ENCODE results near the gene CABP1. TPM values are rescaled to one million over a fixed set of nuclear protein-coding genes. Genes with fewer than 3 reads are reported as not detected.

Gene CABP1
- total and polyA plus RNA-seq, 2 experiments from 2014 or later = 5.1 to 5.2 TPM

DNA sequence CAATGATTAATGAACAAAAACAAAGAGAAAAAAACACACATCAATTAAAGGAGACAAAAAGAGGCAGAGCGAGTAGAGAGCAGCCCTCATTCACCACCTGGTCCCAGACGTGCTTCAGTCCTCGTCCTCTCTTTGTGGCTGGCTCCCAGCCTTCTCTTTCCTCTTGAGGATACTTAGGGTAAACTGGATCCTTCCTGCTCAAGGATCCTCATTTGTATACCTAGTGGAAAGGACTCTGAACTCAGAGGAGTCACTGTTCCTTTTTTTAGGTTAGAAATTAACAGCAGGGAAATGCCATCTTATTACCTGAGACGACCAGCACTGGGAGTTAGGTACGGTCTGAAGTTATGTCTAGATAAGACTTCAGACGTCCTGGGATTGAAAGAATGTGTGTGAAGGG lies 56.2 kb downstream of the CABP1 start:
- no peak overlapping the region for H3K27ac Mint-ChIP-seq
- ATAC-seq (no peak), DNase-seq (ENCODE audit: low spot score) (no peak)
- Histone ChIP-seq H3K9me2 (ENCODE audit: insufficient read depth) (no peaks in the 10 kb centered on the region), H3K27me3 (ENCODE audit: insufficient read depth) (no peaks in the 10 kb centered on the region), H3K4me2 (no peak overlapping the region), H4K20me1 (replicated peaks; ENCODE audit: insufficient read depth) (peaks cover 38% of the 10 kb centered on the region), H2AFZ (no peak overlapping the region), H3K79me2 (replicated peaks; ENCODE audit: insufficient read depth) (peaks cover 61% of the 10 kb centered on the region), H3K27ac (ENCODE audit: low read depth) (no peak overlapping the region), H3K4me1 (ENCODE audit: insufficient read depth) (peaks cover 29% of the 10 kb centered on the region), H3K4me3 (no peak overlapping the region), H3F3A (replicated peaks; ENCODE audit: low read depth) (peaks cover 15% of the 10 kb centered on the region; the same call in 1 of the 2 replicates), H3K36me3 (ENCODE audit: insufficient read depth) (peaks cover 52% of the 10 kb centered on the region)
- no peak for TF ChIP-seq JUNB (IDR thresholded peaks at IDR 0.05; ENCODE audit: unreplicated experiment)
- no peak for TF ChIP-seq STAT1 (IDR thresholded peaks at IDR 0.05; ENCODE audit: unreplicated experiment)
- no peak for TF ChIP-seq EZH2 (IDR thresholded peaks at IDR 0.05; ENCODE audit: low read depth, unreplicated experiment)
- TF ChIP-seq, protein P1, sequence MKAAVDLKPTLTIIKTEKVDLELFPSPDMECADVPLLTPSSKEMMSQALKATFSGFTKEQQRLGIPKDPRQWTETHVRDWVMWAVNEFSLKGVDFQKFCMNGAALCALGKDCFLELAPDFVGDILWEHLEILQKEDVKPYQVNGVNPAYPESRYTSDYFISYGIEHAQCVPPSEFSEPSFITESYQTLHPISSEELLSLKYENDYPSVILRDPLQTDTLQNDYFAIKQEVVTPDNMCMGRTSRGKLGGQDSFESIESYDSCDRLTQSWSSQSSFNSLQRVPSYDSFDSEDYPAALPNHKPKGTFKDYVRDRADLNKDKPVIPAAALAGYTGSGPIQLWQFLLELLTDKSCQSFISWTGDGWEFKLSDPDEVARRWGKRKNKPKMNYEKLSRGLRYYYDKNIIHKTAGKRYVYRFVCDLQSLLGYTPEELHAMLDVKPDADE (IDR thresholded peaks at IDR 0.05) = no peak
- TF ChIP-seq CREB1 (CRISPR knock-in tag; IDR thresholded peaks at IDR 0.05; ENCODE audit: low read depth) = no peak
- TF ChIP-seq, protein P2, sequence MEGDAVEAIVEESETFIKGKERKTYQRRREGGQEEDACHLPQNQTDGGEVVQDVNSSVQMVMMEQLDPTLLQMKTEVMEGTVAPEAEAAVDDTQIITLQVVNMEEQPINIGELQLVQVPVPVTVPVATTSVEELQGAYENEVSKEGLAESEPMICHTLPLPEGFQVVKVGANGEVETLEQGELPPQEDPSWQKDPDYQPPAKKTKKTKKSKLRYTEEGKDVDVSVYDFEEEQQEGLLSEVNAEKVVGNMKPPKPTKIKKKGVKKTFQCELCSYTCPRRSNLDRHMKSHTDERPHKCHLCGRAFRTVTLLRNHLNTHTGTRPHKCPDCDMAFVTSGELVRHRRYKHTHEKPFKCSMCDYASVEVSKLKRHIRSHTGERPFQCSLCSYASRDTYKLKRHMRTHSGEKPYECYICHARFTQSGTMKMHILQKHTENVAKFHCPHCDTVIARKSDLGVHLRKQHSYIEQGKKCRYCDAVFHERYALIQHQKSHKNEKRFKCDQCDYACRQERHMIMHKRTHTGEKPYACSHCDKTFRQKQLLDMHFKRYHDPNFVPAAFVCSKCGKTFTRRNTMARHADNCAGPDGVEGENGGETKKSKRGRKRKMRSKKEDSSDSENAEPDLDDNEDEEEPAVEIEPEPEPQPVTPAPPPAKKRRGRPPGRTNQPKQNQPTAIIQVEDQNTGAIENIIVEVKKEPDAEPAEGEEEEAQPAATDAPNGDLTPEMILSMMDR (conservative IDR thresholded peaks at IDR 0.05; ENCODE audit: low read depth in 2 of 2) = no peak
- no peak for TF ChIP-seq POLR2AphosphoS5 (IDR thresholded peaks at IDR 0.05; ENCODE audit: low read depth)
- TF ChIP-seq, protein P3, sequence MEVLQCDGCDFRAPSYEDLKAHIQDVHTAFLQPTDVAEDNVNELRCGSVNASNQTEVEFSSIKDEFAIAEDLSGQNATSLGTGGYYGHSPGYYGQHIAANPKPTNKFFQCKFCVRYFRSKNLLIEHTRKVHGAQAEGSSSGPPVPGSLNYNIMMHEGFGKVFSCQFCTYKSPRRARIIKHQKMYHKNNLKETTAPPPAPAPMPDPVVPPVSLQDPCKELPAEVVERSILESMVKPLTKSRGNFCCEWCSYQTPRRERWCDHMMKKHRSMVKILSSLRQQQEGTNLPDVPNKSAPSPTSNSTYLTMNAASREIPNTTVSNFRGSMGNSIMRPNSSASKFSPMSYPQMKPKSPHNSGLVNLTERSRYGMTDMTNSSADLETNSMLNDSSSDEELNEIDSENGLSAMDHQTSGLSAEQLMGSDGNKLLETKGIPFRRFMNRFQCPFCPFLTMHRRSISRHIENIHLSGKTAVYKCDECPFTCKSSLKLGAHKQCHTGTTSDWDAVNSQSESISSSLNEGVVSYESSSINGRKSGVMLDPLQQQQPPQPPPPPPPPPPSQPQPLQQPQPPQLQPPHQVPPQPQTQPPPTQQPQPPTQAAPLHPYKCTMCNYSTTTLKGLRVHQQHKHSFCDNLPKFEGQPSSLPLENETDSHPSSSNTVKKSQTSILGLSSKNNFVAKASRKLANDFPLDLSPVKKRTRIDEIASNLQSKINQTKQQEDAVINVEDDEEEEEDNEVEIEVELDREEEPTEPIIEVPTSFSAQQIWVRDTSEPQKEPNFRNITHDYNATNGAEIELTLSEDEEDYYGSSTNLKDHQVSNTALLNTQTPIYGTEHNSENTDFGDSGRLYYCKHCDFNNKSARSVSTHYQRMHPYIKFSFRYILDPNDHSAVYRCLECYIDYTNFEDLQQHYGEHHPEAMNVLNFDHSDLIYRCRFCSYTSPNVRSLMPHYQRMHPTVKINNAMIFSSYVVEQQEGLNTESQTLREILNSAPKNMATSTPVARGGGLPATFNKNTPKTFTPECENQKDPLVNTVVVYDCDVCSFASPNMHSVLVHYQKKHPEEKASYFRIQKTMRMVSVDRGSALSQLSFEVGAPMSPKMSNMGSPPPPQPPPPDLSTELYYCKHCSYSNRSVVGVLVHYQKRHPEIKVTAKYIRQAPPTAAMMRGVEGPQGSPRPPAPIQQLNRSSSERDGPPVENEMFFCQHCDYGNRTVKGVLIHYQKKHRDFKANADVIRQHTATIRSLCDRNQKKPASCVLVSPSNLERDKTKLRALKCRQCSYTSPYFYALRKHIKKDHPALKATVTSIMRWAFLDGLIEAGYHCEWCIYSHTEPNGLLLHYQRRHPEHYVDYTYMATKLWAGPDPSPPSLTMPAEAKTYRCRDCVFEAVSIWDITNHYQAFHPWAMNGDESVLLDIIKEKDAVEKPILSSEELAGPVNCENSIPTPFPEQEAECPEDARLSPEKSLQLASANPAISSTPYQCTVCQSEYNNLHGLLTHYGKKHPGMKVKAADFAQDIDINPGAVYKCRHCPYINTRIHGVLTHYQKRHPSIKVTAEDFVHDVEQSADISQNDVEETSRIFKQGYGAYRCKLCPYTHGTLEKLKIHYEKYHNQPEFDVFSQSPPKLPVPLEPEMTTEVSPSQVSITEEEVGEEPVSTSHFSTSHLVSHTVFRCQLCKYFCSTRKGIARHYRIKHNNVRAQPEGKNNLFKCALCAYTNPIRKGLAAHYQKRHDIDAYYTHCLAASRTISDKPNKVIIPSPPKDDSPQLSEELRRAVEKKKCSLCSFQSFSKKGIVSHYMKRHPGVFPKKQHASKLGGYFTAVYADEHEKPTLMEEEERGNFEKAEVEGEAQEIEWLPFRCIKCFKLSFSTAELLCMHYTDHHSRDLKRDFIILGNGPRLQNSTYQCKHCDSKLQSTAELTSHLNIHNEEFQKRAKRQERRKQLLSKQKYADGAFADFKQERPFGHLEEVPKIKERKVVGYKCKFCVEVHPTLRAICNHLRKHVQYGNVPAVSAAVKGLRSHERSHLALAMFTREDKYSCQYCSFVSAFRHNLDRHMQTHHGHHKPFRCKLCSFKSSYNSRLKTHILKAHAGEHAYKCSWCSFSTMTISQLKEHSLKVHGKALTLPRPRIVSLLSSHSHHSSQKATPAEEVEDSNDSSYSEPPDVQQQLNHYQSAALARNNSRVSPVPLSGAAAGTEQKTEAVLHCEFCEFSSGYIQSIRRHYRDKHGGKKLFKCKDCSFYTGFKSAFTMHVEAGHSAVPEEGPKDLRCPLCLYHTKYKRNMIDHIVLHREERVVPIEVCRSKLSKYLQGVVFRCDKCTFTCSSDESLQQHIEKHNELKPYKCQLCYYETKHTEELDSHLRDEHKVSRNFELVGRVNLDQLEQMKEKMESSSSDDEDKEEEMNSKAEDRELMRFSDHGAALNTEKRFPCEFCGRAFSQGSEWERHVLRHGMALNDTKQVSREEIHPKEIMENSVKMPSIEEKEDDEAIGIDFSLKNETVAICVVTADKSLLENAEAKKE (CRISPR knock-in tag; IDR thresholded peaks at IDR 0.05) = no peak
- TF ChIP-seq EZH2phosphoT487 (IDR thresholded peaks at IDR 0.05; ENCODE audit: unreplicated experiment) = no peak
- no peak for TF ChIP-seq ZNF114 (CRISPR knock-in tag; IDR thresholded peaks at IDR 0.05)
- TF ChIP-seq NANOG (IDR thresholded peaks at IDR 0.05; ENCODE audit: borderline replicate concordance) = no peak
- no peak for TF ChIP-seq ZNF331 (CRISPR knock-in tag; IDR thresholded peaks at IDR 0.05; ENCODE audit: low read depth)
- TF ChIP-seq, protein P4, sequence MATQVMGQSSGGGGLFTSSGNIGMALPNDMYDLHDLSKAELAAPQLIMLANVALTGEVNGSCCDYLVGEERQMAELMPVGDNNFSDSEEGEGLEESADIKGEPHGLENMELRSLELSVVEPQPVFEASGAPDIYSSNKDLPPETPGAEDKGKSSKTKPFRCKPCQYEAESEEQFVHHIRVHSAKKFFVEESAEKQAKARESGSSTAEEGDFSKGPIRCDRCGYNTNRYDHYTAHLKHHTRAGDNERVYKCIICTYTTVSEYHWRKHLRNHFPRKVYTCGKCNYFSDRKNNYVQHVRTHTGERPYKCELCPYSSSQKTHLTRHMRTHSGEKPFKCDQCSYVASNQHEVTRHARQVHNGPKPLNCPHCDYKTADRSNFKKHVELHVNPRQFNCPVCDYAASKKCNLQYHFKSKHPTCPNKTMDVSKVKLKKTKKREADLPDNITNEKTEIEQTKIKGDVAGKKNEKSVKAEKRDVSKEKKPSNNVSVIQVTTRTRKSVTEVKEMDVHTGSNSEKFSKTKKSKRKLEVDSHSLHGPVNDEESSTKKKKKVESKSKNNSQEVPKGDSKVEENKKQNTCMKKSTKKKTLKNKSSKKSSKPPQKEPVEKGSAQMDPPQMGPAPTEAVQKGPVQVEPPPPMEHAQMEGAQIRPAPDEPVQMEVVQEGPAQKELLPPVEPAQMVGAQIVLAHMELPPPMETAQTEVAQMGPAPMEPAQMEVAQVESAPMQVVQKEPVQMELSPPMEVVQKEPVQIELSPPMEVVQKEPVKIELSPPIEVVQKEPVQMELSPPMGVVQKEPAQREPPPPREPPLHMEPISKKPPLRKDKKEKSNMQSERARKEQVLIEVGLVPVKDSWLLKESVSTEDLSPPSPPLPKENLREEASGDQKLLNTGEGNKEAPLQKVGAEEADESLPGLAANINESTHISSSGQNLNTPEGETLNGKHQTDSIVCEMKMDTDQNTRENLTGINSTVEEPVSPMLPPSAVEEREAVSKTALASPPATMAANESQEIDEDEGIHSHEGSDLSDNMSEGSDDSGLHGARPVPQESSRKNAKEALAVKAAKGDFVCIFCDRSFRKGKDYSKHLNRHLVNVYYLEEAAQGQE (IDR thresholded peaks at IDR 0.05; ENCODE audit: unreplicated experiment) = no peak
- H3K36me3 Mint-ChIP-seq (ENCODE audit: low read depth) = peaks cover 72% of the 10 kb centered on the region
- no peaks in the 10 kb centered on the region for H3K9me3 Mint-ChIP-seq
- no peak overlapping the region for H3K4me3 Mint-ChIP-seq
- peaks cover 25% of the 10 kb centered on the region for H3K4me1 Mint-ChIP-seq
- peaks cover 3% of the 10 kb centered on the region for H3K27me3 Mint-ChIP-seq (ENCODE audit: insufficient read depth, low read depth, poor library complexity)

Data from GM23338 (cell line).